K562 (cell line): ENCODE results near the gene EPB41L4B.

Experiments
- CEBPB ChIP-seq: fragments of 450-650 bp; IDR thresholded peaks from 2 replicates; pipeline ENCODE4 v1.6.1; 2016; ENCODE audit warnings: missing genetic modification characterization, missing compliant biosample characterization
- FOXA3 ChIP-seq, 2 experiments: fragments of 450-650 bp in 1 of 2; sonication (generic) in 1 of 2; formaldehyde crosslinking; IDR thresholded peaks in 1 of 2; conservative IDR thresholded peaks in 1 of 2; 2 replicates each; pipeline versions ENCODE4 v1.4.0 to v1.8.0; 2020 to 2022; ENCODE audit warnings: mild to moderate bottlenecking in 2 of 2, missing genetic modification reagents in 1 of 2
- FOXM1 ChIP-seq, 2 experiments: fragments of 450-650 bp in 1 of 2; sonication (generic) in 1 of 2; formaldehyde crosslinking in 1 of 2; IDR thresholded peaks; 2 replicates each; pipeline versions ENCODE4 v1.6.1 to v1.9.0; 2017 to 2022; ENCODE audit warnings: low read depth in 2 of 2, mild to moderate bottlenecking in 2 of 2, missing genetic modification reagents in 1 of 2, moderate library complexity in 1 of 2
- NFXL1 ChIP-seq: fragments of 450-650 bp; formaldehyde crosslinking; IDR thresholded peaks from 2 replicates; pipeline ENCODE4 v1.4.0; 2021; ENCODE audit warnings: mild to moderate bottlenecking
- NR2C2 ChIP-seq, 2 experiments: fragments of 200-800 bp in 1 of 2; sonication (Bioruptor generic) in 1 of 2; sonication (generic) in 1 of 2; formaldehyde crosslinking in 1 of 2; IDR thresholded peaks; 2 replicates each; pipeline versions ENCODE4 v1.6.1 to v1.8.0; 2016 to 2022; ENCODE audit warnings: mild to moderate bottlenecking in 1 of 2, missing compliant biosample characterization in 1 of 2, missing genetic modification characterization in 1 of 2, missing genetic modification reagents in 1 of 2
- POLR2AphosphoS5 ChIP-seq: IDR thresholded peaks from 2 replicates; pipeline ENCODE4 v1.6.1; 2011; ENCODE audit warnings: mild to moderate bottlenecking, low read depth, low read length, moderate library complexity; ENCODE audit not compliant: control insufficient read depth, insufficient read depth
- RBBP5 ChIP-seq: fragments of 200-600 bp; sonication (generic); IDR thresholded peaks from 2 replicates; pipeline ENCODE4 v1.6.1; 2012; ENCODE audit warnings: borderline replicate concordance, mild to moderate bottlenecking, low read length, control low read depth, inconsistent platforms; ENCODE audit not compliant: insufficient read depth, poor library complexity, severe bottlenecking
- TF ChIP-seq, protein P1 (sequence below), 2 experiments: fragments of 450-650 bp; formaldehyde crosslinking in 1 of 2; IDR thresholded peaks; 2 replicates each; pipeline versions ENCODE4 v1.4.0 to v1.6.1; 2014 to 2020; ENCODE audit warnings: mild to moderate bottlenecking in 2 of 2, borderline replicate concordance in 1 of 2, low read depth in 1 of 2

DNA sequence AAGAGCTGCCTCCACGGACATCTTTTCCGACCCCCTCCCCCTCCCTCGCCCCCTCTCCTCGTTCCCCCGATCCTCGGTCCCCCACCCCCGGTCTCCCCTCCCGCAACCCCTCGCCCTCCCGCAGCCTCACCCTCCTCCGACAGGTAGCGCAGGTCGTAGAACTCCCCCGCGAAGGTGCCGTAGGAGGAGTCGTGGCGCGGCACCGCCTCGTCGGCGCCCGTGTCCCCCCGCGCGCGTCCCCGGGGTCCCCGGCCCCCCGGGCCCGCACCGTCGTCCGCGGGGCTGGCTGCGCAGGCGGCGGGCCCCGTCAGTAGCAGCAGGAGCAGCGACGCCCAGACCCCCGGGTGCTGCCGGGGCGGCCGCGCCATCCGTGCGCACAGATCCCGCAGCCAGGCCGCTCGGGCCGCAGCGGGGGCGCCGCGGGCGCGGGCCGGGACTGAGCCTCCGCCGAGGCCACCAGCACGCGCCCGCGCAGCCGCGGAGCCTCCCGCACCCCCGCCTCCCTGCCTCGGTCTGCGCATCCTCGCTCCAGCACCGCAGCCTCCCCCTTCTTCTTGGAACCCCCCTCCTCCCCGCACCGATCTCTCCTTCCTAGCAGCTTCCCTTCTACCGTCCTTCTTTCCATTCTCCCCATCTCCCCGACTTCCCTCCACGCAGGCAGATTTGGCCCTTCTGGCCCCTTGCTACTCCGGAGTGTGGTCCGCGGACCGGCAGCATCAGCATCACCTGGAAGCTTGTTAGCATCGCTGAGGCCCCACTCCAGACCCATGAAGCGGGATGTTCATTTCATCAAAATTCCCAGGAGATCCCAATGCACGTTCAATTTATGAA lies 153.9 kb downstream of the EPB41L4B start, which contains the start of gene FRRS1L:
- no peak for TF ChIP-seq POLR2AphosphoS5
- TF ChIP-seq NR2C2 (CRISPR knock-in tag; IDR thresholded peaks at IDR 0.05) = no peak
- TF ChIP-seq NR2C2 (tag; IDR thresholded peaks at IDR 0.05) = no peak
- no peak for TF ChIP-seq NFXL1 (CRISPR knock-in tag)
- no peak for TF ChIP-seq CEBPB
- no peak for TF ChIP-seq RBBP5
- no peak for TF ChIP-seq FOXA3 (CRISPR knock-in tag; conservative IDR thresholded peaks at IDR 0.05 in 1 of 2, IDR thresholded peaks at IDR 0.05 in 1 of 2)
- TF ChIP-seq FOXM1 (IDR thresholded peaks at IDR 0.05; ENCODE audit: low read depth) = no peak
- no peak for TF ChIP-seq FOXM1 (CRISPR knock-in tag; IDR thresholded peaks at IDR 0.05; ENCODE audit: low read depth)
- TF ChIP-seq, protein P1, sequence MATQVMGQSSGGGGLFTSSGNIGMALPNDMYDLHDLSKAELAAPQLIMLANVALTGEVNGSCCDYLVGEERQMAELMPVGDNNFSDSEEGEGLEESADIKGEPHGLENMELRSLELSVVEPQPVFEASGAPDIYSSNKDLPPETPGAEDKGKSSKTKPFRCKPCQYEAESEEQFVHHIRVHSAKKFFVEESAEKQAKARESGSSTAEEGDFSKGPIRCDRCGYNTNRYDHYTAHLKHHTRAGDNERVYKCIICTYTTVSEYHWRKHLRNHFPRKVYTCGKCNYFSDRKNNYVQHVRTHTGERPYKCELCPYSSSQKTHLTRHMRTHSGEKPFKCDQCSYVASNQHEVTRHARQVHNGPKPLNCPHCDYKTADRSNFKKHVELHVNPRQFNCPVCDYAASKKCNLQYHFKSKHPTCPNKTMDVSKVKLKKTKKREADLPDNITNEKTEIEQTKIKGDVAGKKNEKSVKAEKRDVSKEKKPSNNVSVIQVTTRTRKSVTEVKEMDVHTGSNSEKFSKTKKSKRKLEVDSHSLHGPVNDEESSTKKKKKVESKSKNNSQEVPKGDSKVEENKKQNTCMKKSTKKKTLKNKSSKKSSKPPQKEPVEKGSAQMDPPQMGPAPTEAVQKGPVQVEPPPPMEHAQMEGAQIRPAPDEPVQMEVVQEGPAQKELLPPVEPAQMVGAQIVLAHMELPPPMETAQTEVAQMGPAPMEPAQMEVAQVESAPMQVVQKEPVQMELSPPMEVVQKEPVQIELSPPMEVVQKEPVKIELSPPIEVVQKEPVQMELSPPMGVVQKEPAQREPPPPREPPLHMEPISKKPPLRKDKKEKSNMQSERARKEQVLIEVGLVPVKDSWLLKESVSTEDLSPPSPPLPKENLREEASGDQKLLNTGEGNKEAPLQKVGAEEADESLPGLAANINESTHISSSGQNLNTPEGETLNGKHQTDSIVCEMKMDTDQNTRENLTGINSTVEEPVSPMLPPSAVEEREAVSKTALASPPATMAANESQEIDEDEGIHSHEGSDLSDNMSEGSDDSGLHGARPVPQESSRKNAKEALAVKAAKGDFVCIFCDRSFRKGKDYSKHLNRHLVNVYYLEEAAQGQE (IDR thresholded peaks at IDR 0.05; ENCODE audit: borderline replicate concordance) = no peak
- TF ChIP-seq, protein P1 (CRISPR knock-in tag; IDR thresholded peaks at IDR 0.05; ENCODE audit: low read depth) = no peak
